Measurements from ENCODE around the gene P2RX3.

The P2RX3 gene

DNA sequence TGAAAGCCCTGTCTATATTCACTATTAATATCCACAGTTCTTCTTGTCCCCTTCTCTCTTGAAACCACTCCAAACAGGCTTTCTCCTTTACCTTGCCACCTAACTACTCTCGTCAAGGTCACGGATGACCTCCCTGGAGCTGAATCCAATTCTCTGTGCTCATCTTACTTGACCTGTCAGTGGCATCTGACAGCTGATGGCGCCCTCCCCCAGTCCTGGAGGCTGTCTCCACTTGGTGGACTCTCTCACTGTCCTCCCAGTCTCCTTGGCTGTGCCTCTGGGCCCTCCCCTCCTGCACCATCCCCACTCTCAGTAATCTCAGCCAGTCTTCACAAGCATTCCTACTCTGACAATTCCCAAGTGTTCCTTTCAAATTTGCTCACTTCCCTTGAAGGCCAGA, 22.1 kb upstream of the P2RX3 start:
- no peak for DNase-seq
- no peak for TF ChIP-seq CTCF (IDR thresholded peaks at IDR 0.05; ENCODE audit: low read depth, low read length, missing control alignments)
- Histone ChIP-seq H3K36me3 (replicated peaks) (peaks cover 86% of the 10 kb centered on the region), H3K27me3 (replicated peaks) (no peaks in the 10 kb centered on the region), H3K27ac (peak overlapping the region; percentile 43), H3K4me3 (ENCODE audit: low read depth, low read length) (no peak overlapping the region)
- in situ Hi-C loops (cut with HindIII; ENCODE audit: low pct_ligation_motif_present, low sequenced_read_pairs): no loop called here

GRCh38 chr11:57318178-57318577, 20.0 kb upstream of the P2RX3 start:
- no peak for TF ChIP-seq CTCF (IDR thresholded peaks at IDR 0.05; ENCODE audit: low read depth, low read length, missing control alignments)
- H3K27me3 ChIP-seq (replicated peaks): no peaks in the 10 kb centered on the region
- no peak overlapping the region for H3K4me3 ChIP-seq (ENCODE audit: low read depth, low read length)
- H3K36me3 ChIP-seq (replicated peaks): peaks cover 71% of the 10 kb centered on the region
- H3K27ac ChIP-seq: no peak overlapping the region
- in situ Hi-C loops (cut with HindIII; ENCODE audit: low pct_ligation_motif_present, low sequenced_read_pairs): no loop called here
- no peak for DNase-seq

DNA sequence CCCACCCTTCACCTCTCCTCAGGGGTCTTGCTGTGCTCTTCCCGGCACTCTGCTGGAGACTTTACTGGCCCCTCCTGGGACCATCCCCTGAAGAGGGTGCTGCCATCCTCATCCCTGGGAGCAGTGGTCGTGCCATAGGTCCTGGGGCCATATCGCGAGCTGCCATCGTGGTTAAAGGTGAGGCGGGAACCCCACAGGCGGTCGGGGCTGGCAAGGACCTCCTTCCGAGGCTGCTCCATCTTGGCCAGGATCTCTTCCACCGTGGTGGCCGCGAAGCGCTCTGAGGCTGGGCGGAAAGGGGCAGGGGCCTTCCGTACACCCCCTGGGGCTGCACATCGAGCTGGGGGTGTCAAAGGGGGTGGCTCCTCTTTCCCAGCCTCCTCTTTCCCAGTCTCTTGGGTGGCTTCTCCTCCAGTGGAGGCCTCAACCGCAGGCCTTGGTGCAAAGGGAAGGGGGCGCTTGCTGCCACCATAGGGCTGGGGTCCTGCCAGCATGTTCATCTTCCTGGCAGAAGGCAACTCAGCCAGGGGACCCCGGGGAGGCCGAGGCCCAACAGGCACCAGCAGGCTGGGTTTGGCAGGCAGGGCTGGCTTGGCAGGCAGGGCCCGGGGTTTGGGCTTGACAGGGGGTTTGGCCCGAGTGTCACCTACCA, 18.0 kb upstream of the P2RX3 start:
- DNase-seq: no peak
- in situ Hi-C loops (cut with HindIII; ENCODE audit: low pct_ligation_motif_present, low sequenced_read_pairs): no loop called here
- Histone ChIP-seq H3K36me3 (replicated peaks) (peaks cover 51% of the 10 kb centered on the region), H3K27ac (no peak overlapping the region), H3K4me3 (ENCODE audit: low read depth, low read length) (no peak overlapping the region), H3K27me3 (replicated peaks) (no peaks in the 10 kb centered on the region)
- TF ChIP-seq CTCF (IDR thresholded peaks at IDR 0.05; ENCODE audit: low read depth, low read length, missing control alignments): no peak

DNA sequence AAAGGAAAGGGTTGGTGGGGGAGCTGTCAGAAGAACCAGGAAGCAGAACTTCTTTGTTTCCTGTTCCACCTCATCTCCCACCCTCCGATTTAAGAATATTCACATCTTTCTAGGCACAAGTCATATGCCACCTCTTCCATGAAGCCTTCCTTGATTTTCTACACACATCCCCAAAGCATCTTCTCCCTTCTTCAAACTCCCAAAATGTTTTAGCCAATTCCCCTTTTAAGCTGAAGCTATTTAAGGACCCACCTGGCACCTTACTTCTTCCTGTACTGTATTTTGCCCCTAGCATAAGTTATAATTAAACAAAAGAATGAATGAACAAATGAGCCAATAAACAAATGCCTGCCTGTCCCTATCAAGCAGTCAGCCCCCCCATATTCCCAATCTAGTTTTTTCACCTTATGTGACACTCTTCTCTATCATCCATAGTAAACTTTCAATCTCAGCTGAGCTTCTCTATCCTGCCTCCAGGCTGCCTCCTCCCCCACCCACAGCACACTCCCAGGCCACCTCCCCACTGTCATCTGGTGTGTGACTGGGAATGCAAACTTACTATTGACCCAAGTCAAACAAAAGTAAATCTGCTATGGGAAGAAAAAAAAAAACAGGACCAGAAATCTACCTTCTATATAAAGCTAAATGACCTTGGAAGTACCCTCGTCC, 17.3 kb upstream of the P2RX3 start:
- Histone ChIP-seq H3K4me3 (ENCODE audit: low read depth, low read length) (no peak overlapping the region), H3K36me3 (replicated peaks) (peaks cover 44% of the 10 kb centered on the region), H3K27me3 (replicated peaks) (no peaks in the 10 kb centered on the region), H3K27ac (no peak overlapping the region)
- no peak for TF ChIP-seq CTCF (IDR thresholded peaks at IDR 0.05; ENCODE audit: low read depth, low read length, missing control alignments)
- no peak for DNase-seq
- in situ Hi-C loops (cut with HindIII; ENCODE audit: low pct_ligation_motif_present, low sequenced_read_pairs): no loop called here

DNA sequence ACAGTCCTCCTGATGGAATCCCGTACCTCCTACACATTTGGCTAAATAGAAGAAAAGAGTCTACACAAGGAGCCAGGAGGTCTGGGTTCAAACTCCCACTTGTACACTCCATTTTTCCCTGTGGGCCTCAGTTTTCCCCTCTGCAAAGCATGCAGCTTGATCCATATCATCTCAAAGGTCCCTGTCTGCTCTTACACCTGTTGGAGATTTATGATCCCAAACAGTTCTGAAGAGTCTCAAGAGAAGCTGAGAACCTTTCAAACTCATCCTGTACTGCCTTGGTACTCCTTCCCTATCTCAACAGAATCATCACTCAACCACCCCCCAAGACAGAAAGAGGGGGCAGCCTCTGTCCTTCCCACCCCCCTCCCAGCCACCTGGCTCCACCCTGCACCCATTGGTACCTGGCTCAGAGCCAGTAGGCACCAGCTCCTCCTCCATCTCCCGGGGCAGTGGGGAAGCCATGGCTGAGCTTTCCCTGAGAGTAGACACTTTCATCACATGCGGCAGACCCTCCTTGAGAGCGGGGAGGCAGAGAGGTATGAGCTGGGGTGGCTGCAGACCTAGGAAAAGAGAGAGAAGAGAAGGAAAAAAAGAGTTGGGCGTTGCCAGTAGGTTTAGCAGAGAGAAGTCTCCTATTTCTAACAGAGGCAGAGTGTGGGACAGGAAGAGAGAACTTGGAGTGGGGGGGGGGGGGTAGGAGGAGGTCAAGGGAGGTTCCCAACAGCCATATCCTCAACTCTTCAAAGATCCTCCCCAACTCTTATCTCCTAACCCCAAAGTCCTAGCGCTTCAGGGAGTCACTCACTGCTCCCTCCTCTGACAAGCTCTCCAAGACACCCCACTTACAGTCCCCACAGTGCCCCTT, 16.5 kb upstream of the P2RX3 start:
- in situ Hi-C loops (cut with HindIII; ENCODE audit: low pct_ligation_motif_present, low sequenced_read_pairs): no loop called here
- Histone ChIP-seq H3K36me3 (replicated peaks) (peaks cover 44% of the 10 kb centered on the region), H3K4me3 (ENCODE audit: low read depth, low read length) (peak overlapping the region; percentile 50), H3K27me3 (replicated peaks) (no peaks in the 10 kb centered on the region), H3K27ac (peak overlapping the region; percentile 93)
- no peak for DNase-seq
- TF ChIP-seq CTCF (IDR thresholded peaks at IDR 0.05; ENCODE audit: low read depth, low read length, missing control alignments): no peak

Data from brain microvascular endothelial cell (primary cell).